Stimulated activated naive CD8-positive, alpha-beta T cell treated with anti-CD3 and anti-CD28 coated beads, Interleukin-15, Interleukin-2, amounts not matched to agents 100 ng/mL and 50 ng/mL, for 24 hours (primary cell): ENCODE data around the gene TFAP2C.

Experiments
- H3K27ac Mint-ChIP-seq: one replicate; pipeline ENCODE4 v1.8.0; 2021; ENCODE audit warnings: mild to moderate bottlenecking, mixed read lengths
- H3K27me3 Mint-ChIP-seq: one replicate; pipeline ENCODE4 v1.8.0; 2021; ENCODE audit warnings: mixed read lengths
- H3K36me3 Mint-ChIP-seq: one replicate; pipeline ENCODE4 v1.8.0; 2021; ENCODE audit warnings: low read depth, mixed read lengths
- H3K4me1 Mint-ChIP-seq: one replicate; pipeline ENCODE4 v1.8.0; 2021; ENCODE audit warnings: low read depth, mixed read lengths
- H3K4me3 Mint-ChIP-seq: one replicate; pipeline ENCODE4 v1.8.0; 2021; ENCODE audit warnings: mild to moderate bottlenecking, mixed read lengths
- H3K9me3 Mint-ChIP-seq: one replicate; pipeline ENCODE4 v1.8.0; 2021; ENCODE audit warnings: mixed read lengths

TFAP2C gene

GRCh38 chr20:56628873-56629463, at the start of gene TFAP2C:
Gene TFAP2C (plus strand): TSS chr20:56629306. CDS start chr20:56629545, 239 bp downstream.
- Mint-ChIP-seq H3K27me3 (peaks cover 74% of the 10 kb centered on the region), H3K27ac (no peak within 1 kb of the TSS), H3K9me3 (no peaks in the 10 kb centered on the region), H3K36me3 (no peaks in the 10 kb centered on the region), H3K4me3 (peak within 1 kb of the TSS; percentile 59), H3K4me1 (peaks cover 10% of the 10 kb centered on the region)

DNA sequence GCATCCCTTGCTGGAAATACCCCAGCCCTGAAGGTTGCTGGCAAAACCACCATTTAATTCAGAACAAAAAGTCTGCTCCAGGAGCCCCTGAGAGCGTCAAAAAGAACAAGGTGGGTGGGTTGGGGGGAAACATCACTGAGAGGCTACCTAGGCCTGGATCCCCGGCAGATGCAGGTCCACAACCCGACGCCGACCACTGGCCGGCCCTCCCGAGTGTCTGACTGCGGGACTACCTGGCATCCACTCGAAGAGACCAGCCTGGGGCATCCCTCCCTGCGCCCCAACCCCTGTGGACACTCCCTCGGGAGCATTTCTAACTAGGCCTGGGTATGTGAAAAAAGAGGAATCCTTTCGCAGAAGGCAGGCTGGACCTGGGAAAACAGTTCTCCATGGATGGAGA, 48.9 kb upstream of the TFAP2C start:
- H3K36me3 Mint-ChIP-seq, result no peaks in the 10 kb centered on the region
- peaks cover 6% of the 10 kb centered on the region for H3K27me3 Mint-ChIP-seq
- H3K4me3 Mint-ChIP-seq, result no peak overlapping the region
- no peaks in the 10 kb centered on the region for H3K9me3 Mint-ChIP-seq
- no peaks in the 10 kb centered on the region for H3K4me1 Mint-ChIP-seq
- no peak overlapping the region for H3K27ac Mint-ChIP-seq

DNA sequence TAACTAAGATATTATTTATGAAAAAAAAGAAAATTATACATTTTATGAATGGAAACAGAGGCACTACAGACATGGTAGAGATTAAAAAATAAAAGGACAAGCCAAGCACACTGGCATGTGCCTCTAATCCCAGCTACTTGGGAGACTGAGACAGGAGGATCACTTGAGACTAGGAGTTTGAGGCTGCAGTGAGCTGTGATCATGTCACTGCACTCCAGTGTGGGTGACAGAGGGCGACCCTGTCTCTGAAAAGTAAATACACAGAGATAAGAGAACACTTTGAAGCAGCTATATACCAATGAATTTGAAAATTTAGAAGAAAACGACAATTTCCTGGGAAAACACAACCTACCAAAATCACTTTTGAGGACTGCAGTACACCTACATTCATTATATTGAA, 47.4 kb upstream of the TFAP2C start:
- H3K4me1 Mint-ChIP-seq, result no peaks in the 10 kb centered on the region
- H3K36me3 Mint-ChIP-seq, result no peaks in the 10 kb centered on the region
- H3K27ac Mint-ChIP-seq, result no peak overlapping the region
- H3K9me3 Mint-ChIP-seq, result no peaks in the 10 kb centered on the region
- no peak overlapping the region for H3K4me3 Mint-ChIP-seq
- H3K27me3 Mint-ChIP-seq, result peaks cover 6% of the 10 kb centered on the region

DNA sequence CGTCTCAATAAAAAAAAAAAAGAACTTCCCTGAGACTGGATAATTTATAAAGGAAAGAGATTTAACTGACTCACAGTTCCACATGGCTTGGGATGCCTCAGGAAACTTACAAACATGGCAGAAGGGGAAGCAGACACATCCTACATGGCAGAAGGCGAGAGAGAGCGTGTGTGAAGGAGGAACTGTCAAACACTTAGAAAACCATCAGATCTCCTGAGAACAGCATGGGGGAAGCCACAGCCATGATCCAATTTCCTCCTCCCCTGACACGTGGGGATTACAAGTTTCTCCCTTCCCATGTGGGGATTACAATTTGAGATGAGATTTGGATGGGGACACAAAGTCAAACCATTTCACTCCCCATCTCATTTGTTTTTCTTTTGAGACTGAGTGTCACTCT, 46.6 kb upstream of the TFAP2C start:
- Mint-ChIP-seq H3K36me3 (no peaks in the 10 kb centered on the region), H3K27me3 (peaks cover 6% of the 10 kb centered on the region), H3K4me1 (no peaks in the 10 kb centered on the region), H3K4me3 (no peak overlapping the region), H3K27ac (no peak overlapping the region), H3K9me3 (no peaks in the 10 kb centered on the region)

DNA sequence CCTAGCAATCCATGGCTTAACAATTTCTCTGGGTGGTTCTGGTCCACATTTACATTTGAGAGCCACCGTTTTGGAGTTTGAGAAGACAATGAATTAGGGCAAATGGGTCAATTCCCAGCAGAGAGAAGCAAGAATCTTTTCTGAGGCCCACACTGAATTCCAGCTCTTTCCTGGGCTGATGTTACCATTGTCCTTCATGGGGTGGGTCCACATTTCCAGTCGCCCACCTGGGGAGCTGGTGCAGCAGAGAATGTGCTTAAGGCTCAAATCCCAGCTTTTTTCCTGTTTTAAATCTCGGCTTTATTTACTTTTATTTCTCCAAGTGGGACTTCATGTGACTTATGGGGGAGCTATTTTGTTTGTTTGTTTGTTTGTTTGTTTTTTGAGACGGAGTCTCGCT, 44.2 kb upstream of the TFAP2C start:
- Mint-ChIP-seq H3K27ac (no peak overlapping the region), H3K9me3 (no peaks in the 10 kb centered on the region), H3K4me3 (no peak overlapping the region), H3K4me1 (no peaks in the 10 kb centered on the region), H3K27me3 (peaks cover 6% of the 10 kb centered on the region), H3K36me3 (no peaks in the 10 kb centered on the region)

- H3K27ac Mint-ChIP-seq, result no peak overlapping the region
- H3K27me3 Mint-ChIP-seq, result no peaks in the 10 kb centered on the region
- no peak overlapping the region for H3K4me3 Mint-ChIP-seq
- no peaks in the 10 kb centered on the region for H3K4me1 Mint-ChIP-seq
- H3K9me3 Mint-ChIP-seq, result no peaks in the 10 kb centered on the region
- H3K36me3 Mint-ChIP-seq, result no peaks in the 10 kb centered on the region
These were observed 41.6 kb upstream of the TFAP2C start for GRCh38 chr20:56587307-56588041.

DNA sequence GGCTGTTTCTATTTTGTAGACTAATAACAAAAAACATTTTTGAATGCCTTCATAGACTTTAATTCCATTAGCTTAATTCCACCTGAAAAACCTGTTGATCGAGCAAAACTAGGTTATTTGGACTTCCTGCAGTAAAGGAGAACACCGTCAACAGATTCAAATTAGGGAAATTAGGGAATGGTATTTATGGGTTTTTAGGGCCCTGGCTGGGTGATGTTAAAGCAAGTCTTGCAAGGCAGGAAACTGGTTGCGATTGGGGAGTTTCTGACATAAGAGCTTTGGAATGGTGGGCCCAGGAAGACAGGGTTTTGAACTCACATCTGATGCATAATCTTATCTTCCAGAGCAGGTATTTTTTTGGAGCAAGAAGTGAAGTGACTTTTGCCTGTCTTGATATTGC, 40.1 kb upstream of the TFAP2C start:
- Mint-ChIP-seq H3K36me3 (no peaks in the 10 kb centered on the region), H3K4me1 (no peaks in the 10 kb centered on the region)

GRCh38 chr20:56589633-56590032, 39.5 kb upstream of the TFAP2C start:
- Mint-ChIP-seq H3K36me3 (no peaks in the 10 kb centered on the region), H3K27ac (no peak overlapping the region), H3K27me3 (no peaks in the 10 kb centered on the region), H3K4me3 (no peak overlapping the region), H3K9me3 (no peaks in the 10 kb centered on the region), H3K4me1 (no peaks in the 10 kb centered on the region)

More for the DNA sequence above, 40.1 kb upstream of the TFAP2C start:
- Mint-ChIP-seq H3K9me3 (no peaks in the 10 kb centered on the region), H3K27ac (no peak overlapping the region), H3K27me3 (no peaks in the 10 kb centered on the region), H3K4me3 (no peak overlapping the region)

DNA sequence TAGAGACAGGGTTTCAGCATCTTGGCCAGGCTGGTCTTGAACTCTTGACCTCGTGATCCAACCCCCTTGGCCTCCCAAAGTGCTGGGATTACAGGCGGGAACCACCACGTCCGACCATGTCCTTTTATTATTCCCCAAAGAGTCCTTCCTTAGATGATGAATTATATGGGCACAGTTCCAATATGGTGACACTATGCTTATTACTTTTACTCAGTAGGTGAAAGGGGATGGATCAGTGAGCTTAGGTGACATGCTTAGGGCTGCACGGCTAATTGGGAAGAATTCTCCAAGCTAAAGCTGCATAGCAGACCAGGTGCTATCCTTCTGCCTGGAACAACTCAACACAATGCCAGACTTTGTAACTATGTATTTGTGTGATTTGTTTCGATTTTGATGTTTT, 38.2 kb upstream of the TFAP2C start:
- Mint-ChIP-seq H3K27me3 (peaks cover under 1% of the 10 kb centered on the region), H3K36me3 (no peaks in the 10 kb centered on the region), H3K4me3 (no peak overlapping the region), H3K9me3 (no peaks in the 10 kb centered on the region), H3K27ac (no peak overlapping the region), H3K4me1 (no peaks in the 10 kb centered on the region)

- Mint-ChIP-seq H3K4me3 (no peak overlapping the region), H3K4me1 (no peaks in the 10 kb centered on the region), H3K36me3 (no peaks in the 10 kb centered on the region), H3K27ac (no peak overlapping the region), H3K9me3 (no peaks in the 10 kb centered on the region), H3K27me3 (peaks cover 3% of the 10 kb centered on the region)
These were observed 36.9 kb upstream of the TFAP2C start for GRCh38 chr20:56592211-56592610.

- Mint-ChIP-seq H3K4me3 (no peak overlapping the region), H3K9me3 (no peaks in the 10 kb centered on the region), H3K27me3 (peaks cover 3% of the 10 kb centered on the region), H3K36me3 (no peaks in the 10 kb centered on the region), H3K27ac (no peak overlapping the region), H3K4me1 (no peaks in the 10 kb centered on the region)
These were observed 36.3 kb upstream of the TFAP2C start for GRCh38 chr20:56592817-56593216.

- no peaks in the 10 kb centered on the region for H3K4me1 Mint-ChIP-seq
- no peak overlapping the region for H3K4me3 Mint-ChIP-seq
- H3K27me3 Mint-ChIP-seq, result peaks cover 3% of the 10 kb centered on the region
- H3K9me3 Mint-ChIP-seq, result no peaks in the 10 kb centered on the region
- no peak overlapping the region for H3K27ac Mint-ChIP-seq
- H3K36me3 Mint-ChIP-seq, result no peaks in the 10 kb centered on the region
These were observed 33.2 kb upstream of the TFAP2C start for GRCh38 chr20:56595746-56596475.

DNA sequence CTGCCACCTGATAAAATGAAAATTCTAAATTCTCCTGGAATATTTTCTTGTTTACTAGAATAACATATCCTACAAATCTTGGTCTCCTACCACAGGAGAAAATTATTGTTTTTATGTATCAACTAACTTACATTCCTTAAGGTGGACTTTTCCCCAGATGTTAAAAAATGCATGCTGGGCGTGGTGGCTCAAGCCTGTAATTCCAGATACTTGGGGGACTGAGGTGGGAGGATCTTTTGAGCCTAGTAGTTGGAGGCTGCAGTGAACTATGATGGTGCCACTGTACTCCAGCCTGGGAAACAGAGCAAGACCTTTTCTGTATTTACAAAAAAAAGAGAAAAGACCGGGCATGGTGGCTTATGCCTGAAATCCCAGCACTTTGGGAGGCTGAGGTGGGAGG, 27.9 kb upstream of the TFAP2C start:
- Mint-ChIP-seq H3K36me3 (no peaks in the 10 kb centered on the region), H3K4me1 (no peaks in the 10 kb centered on the region), H3K9me3 (no peaks in the 10 kb centered on the region), H3K27me3 (peaks cover under 1% of the 10 kb centered on the region), H3K27ac (no peak overlapping the region), H3K4me3 (no peak overlapping the region)

GRCh38 chr20:56604673-56605072, 24.4 kb upstream of the TFAP2C start:
- Mint-ChIP-seq H3K27me3 (no peaks in the 10 kb centered on the region), H3K9me3 (no peaks in the 10 kb centered on the region), H3K4me1 (no peaks in the 10 kb centered on the region), H3K4me3 (no peak overlapping the region), H3K36me3 (no peaks in the 10 kb centered on the region), H3K27ac (no peak overlapping the region)

DNA sequence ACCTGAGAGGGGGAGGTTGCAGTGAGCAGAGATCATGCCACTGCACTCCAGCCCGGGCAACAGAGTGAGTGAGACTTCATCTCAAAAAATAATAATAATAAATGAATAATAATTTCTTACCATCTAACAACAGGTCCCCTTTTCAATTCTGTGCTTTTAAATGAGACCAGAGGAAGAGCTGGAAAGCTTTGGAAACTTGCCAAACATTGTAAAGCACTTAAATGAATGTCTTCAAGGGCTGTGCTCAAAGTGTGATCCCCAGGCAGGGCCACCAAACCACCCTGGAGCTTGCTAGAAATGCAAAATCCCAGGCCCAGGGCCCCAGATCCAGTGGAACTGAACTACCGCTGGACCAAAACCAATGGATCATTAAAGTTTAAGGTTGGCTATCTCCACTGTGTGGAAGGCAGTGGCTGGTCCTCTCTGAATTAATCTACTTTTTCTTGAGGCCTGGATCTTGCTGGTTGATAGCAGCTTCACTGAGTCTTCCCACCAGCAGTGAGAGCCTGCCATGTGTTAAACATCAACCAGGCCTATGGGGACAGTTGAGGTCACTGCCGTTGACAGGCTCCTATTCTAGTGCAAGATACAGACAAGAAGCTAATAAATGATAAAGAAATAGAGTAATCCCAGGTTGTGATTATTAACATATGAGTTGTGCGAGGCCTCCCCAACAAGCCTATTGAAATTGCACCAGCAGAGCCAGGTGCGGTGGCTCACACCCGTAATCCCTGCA, 23.7 kb upstream of the TFAP2C start:
- Mint-ChIP-seq H3K27me3 (no peaks in the 10 kb centered on the region), H3K36me3 (no peaks in the 10 kb centered on the region), H3K9me3 (no peaks in the 10 kb centered on the region), H3K4me1 (no peaks in the 10 kb centered on the region), H3K4me3 (no peak overlapping the region), H3K27ac (no peak overlapping the region)
